Tibial artery (tissue), 4 donors: ENCODE results near the gene OSBPL9.

Experiments
- DNase-seq, 2 donors: peaks; one replicate each; pipeline ENCODE4 v3.0.0-alpha.2; 2019
- H3K27ac ChIP-seq, 2 donors: fragments of 200-600 bp; sonication (generic) in 1 of 2; 1 replicate in 1 of 2; 2 replicates in 1 of 2; pipeline ENCODE4 v1.5.1; 2018 to 2019; ENCODE audit warnings: mild to moderate bottlenecking in 1 of 2
- H3K27me3 ChIP-seq, 2 donors: fragments of 200-600 bp; sonication (generic) in 1 of 2; one replicate each; pipeline versions ENCODE4 v1.5.1 to v1.6.0; 2016 to 2019
- H3K36me3 ChIP-seq, 3 donors: fragments of 200-600 bp; sonication (generic) in 2 of 3; one replicate each; pipeline ENCODE4 v1.5.1; 2016 to 2019; ENCODE audit warnings: mild to moderate bottlenecking in 2 of 3
- H3K4me1 ChIP-seq, 4 donors: fragments of 200-600 bp; sonication (generic) in 2 of 4; 1 replicate in 3 of 4; 2 replicates in 1 of 4; pipeline ENCODE4 v1.5.1; 2016 to 2019
- H3K4me3 ChIP-seq, 2 donors: fragments of 200-600 bp; sonication (generic) in 1 of 2; 1 replicate in 1 of 2; 2 replicates in 1 of 2; pipeline ENCODE4 v1.5.1; 2018 to 2019; ENCODE audit warnings: mild to moderate bottlenecking in 2 of 2
- H3K9me3 ChIP-seq, 3 donors: fragments of 200-600 bp; sonication (generic) in 1 of 3; one replicate each; pipeline ENCODE4 v1.5.1; 2016 to 2019
- CTCF ChIP-seq, 2 experiments: fragments of 200-600 bp in 1 of 2; fragments of 450-650 bp in 1 of 2; IDR thresholded peaks; one replicate each; pipeline ENCODE4 v1.5.1; 2017 to 2019; ENCODE audit warnings: antibody characterized with exemption in 2 of 2, mild to moderate bottlenecking in 1 of 2, moderate library complexity in 1 of 2
- intact Hi-C: fragments of 100-400 bp; cut with DNase I; formaldehyde crosslinking; loops from one replicate; pipeline ENCODE4 v1.15.0; 2023; ENCODE audit warnings: low total_unique reads

OSBPL9 gene

GRCh38 chr1:51570063-51570710 lies 46.7 kb upstream of the OSBPL9 start:
- no peaks in the 10 kb centered on the region for H3K36me3 ChIP-seq
- no peaks in the 10 kb centered on the region for H3K27me3 ChIP-seq
- peaks cover 0 to 59% (median 34%) of the 10 kb centered on the region in 4 donors for H3K4me1 ChIP-seq
- no peak overlapping the region for H3K27ac ChIP-seq
- no peak for DNase-seq
- intact Hi-C loops, result no loop called here
- no peak for TF ChIP-seq CTCF (IDR thresholded peaks at IDR 0.05)
- H3K4me3 ChIP-seq, result no peak overlapping the region
- H3K9me3 ChIP-seq, result no peaks in the 10 kb centered on the region

- H3K27ac ChIP-seq, result no peak overlapping the region
- DNase-seq, result no peak
- H3K9me3 ChIP-seq, result no peaks in the 10 kb centered on the region
- intact Hi-C loops, result no loop called here
- TF ChIP-seq CTCF (IDR thresholded peaks at IDR 0.05), result no peak
- no peaks in the 10 kb centered on the region for H3K36me3 ChIP-seq
- no peak overlapping the region for H3K4me3 ChIP-seq
- H3K27me3 ChIP-seq, result no peaks in the 10 kb centered on the region
- H3K4me1 ChIP-seq, result peaks cover 0 to 40% (median 26%) of the 10 kb centered on the region in 4 donors
Measured at GRCh38 chr1:51572365-51572764, 44.5 kb upstream of the OSBPL9 start.

GRCh38 chr1:51574796-51575195 lies 42.1 kb upstream of the OSBPL9 start:
- Histone ChIP-seq H3K27ac (no peak overlapping the region), H3K36me3 (no peaks in the 10 kb centered on the region), H3K4me1 (peaks cover 0 to 17% (median 4%) of the 10 kb centered on the region in 4 donors), H3K9me3 (no peaks in the 10 kb centered on the region), H3K27me3 (no peaks in the 10 kb centered on the region), H3K4me3 (no peak overlapping the region)
- no peak for DNase-seq
- TF ChIP-seq CTCF (IDR thresholded peaks at IDR 0.05), result no peak
- intact Hi-C loops, result no loop called here

GRCh38 chr1:51575406-51576084 lies 41.3 kb upstream of the OSBPL9 start:
- intact Hi-C loops, result no loop called here
- no peaks in the 10 kb centered on the region for H3K9me3 ChIP-seq
- no peaks in the 10 kb centered on the region for H3K36me3 ChIP-seq
- no peak for TF ChIP-seq CTCF (IDR thresholded peaks at IDR 0.05)
- no peak for DNase-seq
- H3K4me3 ChIP-seq, result no peak overlapping the region
- no peaks in the 10 kb centered on the region for H3K27me3 ChIP-seq
- peaks cover 0 to 10% (median 4%) of the 10 kb centered on the region in 4 donors for H3K4me1 ChIP-seq
- no peak overlapping the region for H3K27ac ChIP-seq

GRCh38 chr1:51576085-51576444 lies 40.8 kb upstream of the OSBPL9 start:
- intact Hi-C loops, result no loop called here
- no peaks in the 10 kb centered on the region for H3K27me3 ChIP-seq

More at GRCh38 chr1:51576085-51576444, 40.8 kb upstream of the OSBPL9 start:
- H3K4me3 ChIP-seq, result no peak overlapping the region
- no peak overlapping the region for H3K27ac ChIP-seq
- no peak for DNase-seq
- no peak for TF ChIP-seq CTCF (IDR thresholded peaks at IDR 0.05)
- H3K4me1 ChIP-seq, result peaks cover 0 to 10% (median 2%) of the 10 kb centered on the region in 4 donors
- no peaks in the 10 kb centered on the region for H3K36me3 ChIP-seq
- H3K9me3 ChIP-seq, result no peaks in the 10 kb centered on the region
